ENCODE results near the gene GANAB. TPM values are rescaled to one million over a fixed set of nuclear protein-coding genes. Genes with fewer than 3 reads are reported as not detected.
"Not testable (repeated sequence)": the region's sequence is repeated elsewhere in the genome, so short reads cannot be mapped to it uniquely, and the experiment has no call there.

Gene GANAB
- total RNA-seq, 1 donor from 2014 or later, result 347 TPM

- peak; percentile 96 for DNase-seq (ENCODE audit: low read depth)
Observed at GRCh38 chr11:62621567-62622470, 24.6 kb downstream of the GANAB start, which contains the start of gene B3GAT3. Gene B3GAT3 (minus strand): TSS chr11:62621986. CDS start chr11:62621947, 39 bp downstream.

GRCh38 chr11:62621027-62621566 is 25.3 kb downstream of the GANAB start:
- no peak for DNase-seq (ENCODE audit: low read depth)

GRCh38 chr11:62616957-62617356 is 29.5 kb downstream of the GANAB start:
- DNase-seq (ENCODE audit: low read depth), result not testable (repeated sequence)

GRCh38 chr11:62615521-62615920 is 30.9 kb downstream of the GANAB start:
- DNase-seq (ENCODE audit: low read depth), result no peak

- peak; percentile 53 for DNase-seq (ENCODE audit: low read depth)
Observed at GRCh38 chr11:62614275-62614674, 32.1 kb downstream of the GANAB start.

GRCh38 chr11:62613291-62613778 is 33.1 kb downstream of the GANAB start:
- DNase-seq (ENCODE audit: low read depth), result no peak

GRCh38 chr11:62612366-62613290 is 33.8 kb downstream of the GANAB start, which contains the start of the genes EML3 and ROM1:
Gene EML3 (minus strand): TSS chr11:62612775. CDS start chr11:62612457, 318 bp downstream.
Gene ROM1 (plus strand): TSS chr11:62613257. CDS start chr11:62613282, 25 bp downstream.
- DNase-seq (ENCODE audit: low read depth), result peak; percentile 61

GRCh38 chr11:62611705-62612365 is 34.6 kb downstream of the GANAB start:
- DNase-seq (ENCODE audit: low read depth), result peak; percentile 36

GRCh38 chr11:62610814-62611704 is 35.4 kb downstream of the GANAB start:
- no peak for DNase-seq (ENCODE audit: low read depth)

- no peak for DNase-seq (ENCODE audit: low read depth)
Observed at GRCh38 chr11:62610403-62610802, 36.0 kb downstream of the GANAB start.

GRCh38 chr11:62608776-62609175 is 37.6 kb downstream of the GANAB start:
- DNase-seq (ENCODE audit: low read depth), result no peak

- no peak for DNase-seq (ENCODE audit: low read depth)
Observed at GRCh38 chr11:62607714-62608113, 38.7 kb downstream of the GANAB start.

- no peak for DNase-seq (ENCODE audit: low read depth)
Observed at GRCh38 chr11:62605902-62606301, 40.5 kb downstream of the GANAB start.

- no peak for DNase-seq (ENCODE audit: low read depth)
Observed at GRCh38 chr11:62605467-62605866, 40.9 kb downstream of the GANAB start.

- DNase-seq (ENCODE audit: low read depth), result no peak
Observed at GRCh38 chr11:62604460-62605120, 41.8 kb downstream of the GANAB start.

- no peak for DNase-seq (ENCODE audit: low read depth)
Observed at GRCh38 chr11:62603776-62604299, 42.6 kb downstream of the GANAB start.

GRCh38 chr11:62603072-62603408 is 43.4 kb downstream of the GANAB start:
- DNase-seq (ENCODE audit: low read depth), result no peak

GRCh38 chr11:62602141-62603071 is 44.0 kb downstream of the GANAB start:
- DNase-seq (ENCODE audit: low read depth), result no peak
